Activated CD8-positive, alpha-beta memory T cell treated with anti-CD3 and anti-CD28 coated beads for 24 hours (primary cell): ENCODE data around the gene FHIT.
A peak's percentile ranks its signal among the peaks of the same experiment; 100 is the strongest.

ENCODE experiments used
- DNase-seq: peaks from one replicate; pipeline ENCODE4 v3.0.0-alpha.2; 2020

FHIT gene

DNA sequence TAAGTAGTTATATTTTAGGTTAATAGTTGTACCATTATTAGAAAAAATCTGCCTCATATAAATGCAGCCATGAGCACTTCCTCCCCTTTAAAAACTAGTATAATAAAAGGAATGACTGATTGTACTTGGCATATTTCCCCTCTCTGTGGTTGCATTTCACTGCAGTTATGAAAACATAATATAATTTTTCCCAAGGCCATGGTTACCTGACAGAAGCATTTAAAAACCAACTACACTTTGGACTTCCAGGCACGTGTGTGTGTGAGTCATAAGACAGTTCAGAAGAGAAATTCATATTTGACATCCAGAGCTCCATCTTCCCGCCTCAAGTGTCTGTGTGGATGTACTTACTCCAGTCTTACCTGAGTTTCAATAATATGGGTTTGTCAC lies 1373.2 kb downstream of the FHIT start:
- DNase-seq, result no peak

DNA sequence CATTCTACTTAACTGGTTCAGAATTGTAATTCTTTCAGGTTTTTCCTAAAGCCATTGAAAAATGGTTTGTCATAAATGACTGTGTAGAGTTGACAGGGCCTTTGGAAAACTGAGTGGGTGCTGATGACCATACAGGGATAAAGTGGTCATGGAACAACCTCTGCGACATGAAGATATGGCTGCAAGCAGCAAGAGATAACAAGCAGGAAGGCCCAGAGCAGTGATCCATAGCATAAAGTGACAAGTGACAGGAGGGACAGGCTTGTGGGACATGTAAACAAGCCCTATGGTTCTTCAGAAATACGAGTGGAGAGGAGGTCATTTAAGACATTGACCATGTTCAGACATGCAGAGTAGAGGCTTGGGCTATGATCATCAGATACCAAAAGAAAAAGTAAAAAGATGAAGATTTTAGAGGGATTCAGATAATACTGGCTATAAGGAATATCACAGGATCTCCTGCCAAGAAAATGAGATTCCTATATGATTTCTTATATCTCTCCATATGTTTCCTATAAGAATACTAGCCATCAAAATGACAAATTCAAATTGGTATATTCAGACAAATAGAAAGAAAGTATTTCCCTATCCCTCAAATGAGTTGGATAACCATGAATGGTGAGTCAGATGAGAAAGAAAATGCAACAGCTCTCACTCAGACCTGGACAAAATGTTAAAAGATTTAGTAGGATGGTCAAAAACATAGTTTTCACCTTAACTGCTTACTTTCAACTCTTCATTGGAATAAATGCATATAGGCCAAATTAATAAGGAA lies 1373.8 kb downstream of the FHIT start:
- no peak for DNase-seq

DNA sequence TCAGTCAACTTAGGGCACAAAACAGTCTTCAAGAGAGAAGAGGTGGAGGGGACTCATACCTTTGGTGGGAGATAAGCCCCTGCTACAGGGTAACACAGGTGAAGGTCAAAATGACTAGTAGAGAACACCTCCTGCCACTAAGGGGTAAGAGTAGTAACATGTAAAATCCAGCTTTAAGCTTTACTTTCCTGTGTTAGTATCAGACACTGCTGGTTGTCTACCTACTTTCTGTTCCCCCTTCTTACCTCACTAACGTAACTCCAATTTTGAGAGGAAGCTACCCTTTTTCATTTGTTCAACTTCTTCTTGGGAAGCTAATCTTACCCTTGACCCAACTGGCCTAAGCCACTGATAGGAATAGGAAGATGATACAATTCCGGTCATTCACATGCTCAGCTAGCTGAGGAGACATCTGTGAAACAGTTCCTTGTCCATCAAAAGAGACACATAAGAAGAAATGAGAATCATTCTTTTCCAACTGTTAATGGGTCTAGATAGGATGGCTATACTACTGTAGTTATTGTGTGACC lies 1374.7 kb downstream of the FHIT start:
- DNase-seq, result no peak

DNA sequence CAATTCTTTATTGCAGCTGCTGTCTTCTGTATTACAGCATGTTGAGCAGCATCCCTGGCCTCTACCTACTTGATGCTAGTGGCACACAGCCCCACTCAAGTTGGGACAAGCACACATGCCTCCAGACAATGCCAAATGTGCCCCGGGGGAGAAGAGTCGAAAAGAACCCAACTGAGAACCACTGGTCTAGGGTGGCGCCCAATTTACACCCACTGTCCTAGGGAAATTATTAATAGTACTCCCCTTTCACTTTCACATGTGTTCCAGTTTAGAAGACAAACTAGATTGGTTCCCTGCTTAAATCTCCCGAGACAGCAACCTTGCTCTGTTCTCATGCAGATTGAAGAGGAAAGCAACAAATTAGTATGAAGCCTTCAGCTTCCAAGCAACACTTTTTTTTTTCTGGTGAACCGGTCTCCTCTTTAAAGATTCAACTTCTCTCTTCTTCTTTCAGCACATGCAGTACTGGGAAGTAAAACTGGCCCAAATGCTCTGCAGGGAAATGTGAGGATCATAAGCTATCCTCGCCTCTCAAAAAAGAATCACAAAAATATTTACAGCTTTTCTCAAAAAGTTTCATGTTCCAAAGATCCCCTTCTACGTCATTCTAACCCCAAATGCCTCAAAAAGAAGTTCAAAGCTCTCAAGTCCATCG lies 1377.5 kb downstream of the FHIT start:
- no peak for DNase-seq

DNA sequence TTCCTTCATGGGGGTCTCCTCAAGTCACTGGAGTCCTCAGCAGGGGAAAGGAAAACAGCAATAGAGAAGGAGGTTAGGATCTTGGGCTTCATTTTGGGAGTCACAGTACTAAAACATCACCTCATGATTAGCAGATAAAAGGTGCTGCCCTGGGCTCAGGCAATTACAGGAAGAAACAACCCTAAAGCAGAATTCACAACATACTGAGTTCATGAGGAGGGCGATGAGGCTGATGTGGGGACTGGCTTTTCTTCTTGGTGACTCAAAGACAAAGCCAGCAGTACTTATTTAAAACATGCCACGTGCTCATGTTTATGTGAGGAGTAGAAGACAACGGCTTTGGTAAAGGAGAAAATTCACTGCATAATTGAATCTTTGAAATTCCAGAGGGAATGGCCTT lies 1379.1 kb downstream of the FHIT start:
- DNase-seq, result no peak

DNA sequence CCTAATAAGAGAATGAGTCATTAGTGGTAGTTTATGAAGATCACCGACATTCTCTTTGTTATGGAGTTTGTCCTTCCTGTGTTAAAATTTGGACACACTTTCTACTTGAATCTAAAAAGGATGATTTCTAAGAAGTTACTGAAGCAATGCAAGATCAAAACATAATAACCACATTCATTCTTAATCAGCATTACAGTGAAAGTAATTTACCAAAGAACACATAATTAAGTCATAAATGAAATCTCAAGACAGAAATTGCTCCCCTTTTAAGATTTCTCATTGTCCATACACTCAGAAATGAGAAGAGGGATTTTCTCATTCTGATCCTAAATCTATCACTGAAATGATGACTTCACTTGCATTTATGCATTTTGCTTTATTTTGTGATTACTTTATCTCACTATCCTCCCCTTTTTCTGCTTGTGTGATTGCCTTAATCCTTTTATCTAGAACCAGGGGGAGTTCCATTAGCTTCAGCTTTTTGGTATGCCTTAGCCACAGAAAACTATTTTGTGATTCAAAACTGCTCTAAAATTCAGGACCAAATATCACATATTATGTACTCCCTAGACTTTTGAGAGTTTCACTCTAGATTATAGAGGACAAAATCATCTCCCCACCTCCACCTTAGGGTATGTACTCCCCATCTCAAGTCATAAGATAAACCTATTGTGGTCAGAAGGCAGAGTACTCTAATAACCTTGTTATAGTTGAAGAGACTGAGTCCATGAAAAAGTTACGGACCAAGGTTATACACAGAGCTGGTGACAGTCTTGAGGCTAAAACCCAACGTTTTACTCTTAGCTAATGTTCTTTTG lies 1383.9 kb downstream of the FHIT start:
- DNase-seq, result no peak

DNA sequence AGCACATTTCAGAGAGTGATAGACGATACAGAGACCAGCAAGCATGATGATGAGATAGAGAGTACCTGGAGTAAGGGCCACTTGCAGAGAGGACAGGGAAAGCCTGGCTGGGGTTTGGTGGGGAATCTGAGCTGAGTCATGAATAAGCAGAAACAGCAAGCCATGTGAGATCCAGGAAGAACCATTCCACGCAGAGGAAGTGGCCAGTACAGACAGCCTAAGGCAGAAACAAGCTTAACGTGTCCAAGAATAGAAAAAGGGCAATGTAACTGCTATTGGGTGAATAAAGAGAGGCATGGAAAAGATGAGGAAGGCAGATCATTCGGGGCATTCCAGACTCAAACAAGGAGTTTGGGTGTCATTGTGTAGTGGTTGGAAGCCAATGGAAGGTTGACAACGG lies 1385.2 kb downstream of the FHIT start:
- DNase-seq, result no peak

DNA sequence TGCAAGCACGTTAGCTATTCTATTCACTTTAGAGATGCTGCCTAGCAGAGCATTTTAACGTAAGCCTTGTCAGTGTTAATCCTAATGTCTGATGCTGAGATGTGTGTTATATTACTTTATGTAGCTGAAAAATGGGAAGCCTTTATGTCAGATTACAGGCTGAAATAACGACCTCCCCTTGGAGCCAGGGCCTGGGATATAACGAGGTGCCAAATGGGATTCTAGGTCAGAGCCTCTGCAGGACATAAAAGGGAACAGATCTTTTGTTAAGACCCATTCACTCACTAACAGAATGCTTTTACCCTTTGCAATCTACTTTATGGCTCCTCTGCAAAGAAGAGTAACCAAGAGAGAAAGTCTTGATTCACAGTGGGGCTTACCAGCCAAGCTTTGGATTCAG lies 1385.9 kb downstream of the FHIT start:
- DNase-seq, result no peak

DNA sequence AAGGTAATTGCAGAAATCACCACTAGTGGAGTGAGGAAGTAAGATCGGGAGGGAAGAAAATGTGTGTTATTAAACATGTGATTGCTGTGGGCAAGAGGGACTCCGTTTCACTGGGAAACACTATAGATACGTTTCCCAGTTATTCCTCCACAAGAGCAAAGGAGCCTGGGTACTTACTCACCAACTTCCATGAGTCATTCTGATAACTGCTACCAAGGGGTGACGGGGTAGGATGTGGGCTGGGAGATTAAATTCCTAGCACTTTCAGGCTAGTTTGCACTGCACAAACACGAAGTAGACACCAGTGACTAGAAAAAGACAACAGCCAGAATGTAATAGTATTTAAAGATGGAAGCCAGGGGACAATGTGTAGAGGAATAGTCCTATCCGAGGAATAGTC lies 1388.6 kb downstream of the FHIT start:
- no peak for DNase-seq

DNA sequence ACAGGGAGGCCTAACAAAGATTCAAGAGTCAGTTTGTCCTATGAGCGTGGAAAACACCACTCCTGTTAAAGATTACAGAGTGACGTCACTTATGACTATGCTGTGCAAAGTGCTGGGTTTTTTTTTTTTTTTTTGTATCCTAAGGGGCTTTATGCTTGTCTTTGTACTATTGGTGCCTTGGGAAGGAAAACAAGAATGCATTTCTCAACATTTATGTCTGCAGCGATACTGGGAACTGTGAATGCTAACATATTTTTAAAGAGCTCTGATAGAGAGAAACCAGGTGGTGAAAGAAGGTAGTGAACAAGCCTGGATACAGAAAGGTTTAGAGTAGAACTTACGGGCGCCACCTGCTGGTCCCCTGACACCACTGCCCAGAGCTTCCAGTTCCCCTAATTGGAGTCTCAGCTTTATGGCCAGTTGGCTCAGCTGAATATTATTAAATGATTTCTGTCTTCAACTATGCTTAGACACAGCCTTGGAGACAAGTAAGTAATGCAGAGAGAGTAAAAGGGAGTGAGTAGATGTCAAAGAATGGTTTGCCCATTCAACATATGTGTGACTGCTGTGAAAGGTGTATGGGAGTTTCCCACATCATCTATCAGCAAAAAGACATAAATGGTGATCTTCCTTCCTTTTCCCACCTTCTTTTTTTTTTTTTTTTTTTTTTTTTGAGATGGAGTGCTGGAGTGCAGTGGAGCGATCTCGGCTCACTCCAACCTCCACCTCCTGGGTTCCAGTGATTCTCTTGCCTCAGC lies 1393.5 kb downstream of the FHIT start:
- peak; percentile 88 for DNase-seq

DNA sequence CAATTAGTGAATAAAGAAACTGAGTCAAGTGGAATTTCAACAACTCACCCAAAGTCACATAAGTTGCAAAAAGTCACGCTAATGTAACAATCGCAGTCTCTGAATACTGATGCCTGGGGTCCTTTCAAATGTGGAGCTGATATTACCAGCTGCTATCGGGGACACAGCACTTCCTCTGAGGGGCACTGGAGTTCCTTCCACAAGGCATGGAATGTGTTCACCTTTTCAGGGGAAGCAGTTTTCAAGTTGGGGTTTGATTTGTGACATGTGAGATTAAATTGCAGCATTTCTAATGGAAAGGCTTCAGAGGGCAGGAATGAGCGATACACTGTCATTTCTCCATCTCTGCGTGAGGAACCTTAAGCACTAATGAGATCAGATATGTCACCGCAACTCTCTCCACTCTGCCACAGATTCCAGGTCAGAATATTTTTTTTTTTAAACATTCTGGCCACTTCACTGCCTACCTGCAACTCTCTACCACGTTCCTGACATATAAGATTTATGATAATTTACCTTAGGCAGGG lies 1394.3 kb downstream of the FHIT start:
- no peak for DNase-seq

DNA sequence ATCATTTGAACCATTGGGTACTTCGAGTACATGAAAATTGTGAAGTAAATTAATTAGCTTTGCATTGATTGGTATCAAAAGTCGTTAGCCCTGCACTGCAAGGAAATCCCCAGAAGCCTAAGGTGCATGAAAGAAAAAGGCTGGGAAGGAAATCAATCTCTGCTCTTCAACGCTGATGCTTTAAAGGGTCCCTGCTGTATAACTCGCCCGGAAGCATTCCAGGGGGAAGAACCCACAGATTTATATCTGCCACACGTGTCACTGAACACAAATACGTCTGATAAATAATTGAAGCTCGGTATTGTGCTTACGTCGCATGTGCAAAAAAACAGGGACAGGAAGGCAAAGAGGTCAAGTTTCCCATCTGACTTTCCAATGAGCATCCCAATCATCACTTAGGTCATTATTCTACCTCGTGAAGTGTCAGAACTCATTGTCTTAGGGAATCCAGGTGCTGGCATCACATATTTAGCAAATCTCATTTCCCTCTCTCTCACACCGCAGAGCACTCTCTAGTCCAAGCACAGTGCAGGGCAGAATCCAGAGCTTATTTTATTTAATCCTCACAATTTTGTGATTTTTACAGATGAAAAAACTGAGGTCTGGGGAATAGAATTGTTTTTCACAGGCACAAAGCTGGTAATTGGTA lies 1397.1 kb downstream of the FHIT start:
- no peak for DNase-seq

DNA sequence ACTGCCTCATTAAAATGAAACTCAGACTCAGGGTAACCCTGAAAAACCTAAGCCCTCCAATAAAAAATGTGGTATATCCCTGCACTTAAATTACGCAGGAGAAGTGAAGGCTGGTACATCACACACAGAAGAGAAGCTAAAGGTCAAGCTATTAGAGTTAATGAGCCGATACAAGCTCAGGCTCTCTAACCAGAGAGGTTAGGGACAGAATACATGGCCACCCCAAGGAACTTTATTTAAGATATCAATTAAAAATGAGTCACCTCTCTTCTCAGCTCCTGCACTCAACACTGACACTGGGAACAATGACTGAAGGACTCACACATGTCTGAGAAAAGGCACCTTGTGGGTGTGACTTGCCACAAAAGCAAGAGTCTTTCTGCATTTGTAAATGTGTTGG lies 1400.8 kb downstream of the FHIT start:
- DNase-seq, result no peak

DNA sequence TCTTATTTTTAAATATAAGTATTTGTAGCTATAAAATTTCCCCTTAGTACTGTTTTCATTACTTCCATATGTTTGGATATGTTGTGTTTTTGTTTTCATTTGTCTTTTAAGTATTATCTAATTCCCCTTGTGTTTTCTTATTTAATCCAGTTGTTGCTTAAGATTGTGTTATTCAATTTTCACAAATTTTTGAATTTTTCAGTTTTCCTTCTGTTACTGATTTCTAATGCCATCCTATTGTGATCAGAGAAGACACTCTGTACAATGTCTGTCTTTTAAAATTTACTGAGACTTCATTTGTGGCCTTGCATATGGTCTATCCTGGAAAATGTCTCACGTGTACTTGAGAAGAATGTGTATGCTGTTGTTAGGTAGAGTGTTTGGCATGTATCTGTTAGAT lies 1405.9 kb downstream of the FHIT start:
- DNase-seq, result no peak

DNA sequence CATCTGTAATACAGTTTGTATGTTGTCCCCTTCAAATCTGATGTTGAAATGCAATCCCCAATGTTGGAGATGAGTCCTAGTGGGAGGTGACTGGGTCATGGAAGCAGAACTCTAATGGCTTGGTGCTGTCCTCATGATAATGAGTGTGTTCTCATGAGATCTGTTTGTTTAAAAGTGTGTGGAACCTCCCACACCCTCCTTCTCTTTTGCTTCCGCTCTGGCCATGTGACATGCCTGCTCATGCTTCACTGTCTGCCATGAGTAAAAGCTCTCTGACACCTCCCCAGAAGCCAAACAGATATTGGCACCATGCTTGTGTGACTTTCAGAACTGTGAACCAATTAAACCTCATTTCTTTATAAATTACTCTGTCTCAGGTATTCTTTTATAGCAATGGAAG lies 1407.4 kb downstream of the FHIT start:
- no peak for DNase-seq

DNA sequence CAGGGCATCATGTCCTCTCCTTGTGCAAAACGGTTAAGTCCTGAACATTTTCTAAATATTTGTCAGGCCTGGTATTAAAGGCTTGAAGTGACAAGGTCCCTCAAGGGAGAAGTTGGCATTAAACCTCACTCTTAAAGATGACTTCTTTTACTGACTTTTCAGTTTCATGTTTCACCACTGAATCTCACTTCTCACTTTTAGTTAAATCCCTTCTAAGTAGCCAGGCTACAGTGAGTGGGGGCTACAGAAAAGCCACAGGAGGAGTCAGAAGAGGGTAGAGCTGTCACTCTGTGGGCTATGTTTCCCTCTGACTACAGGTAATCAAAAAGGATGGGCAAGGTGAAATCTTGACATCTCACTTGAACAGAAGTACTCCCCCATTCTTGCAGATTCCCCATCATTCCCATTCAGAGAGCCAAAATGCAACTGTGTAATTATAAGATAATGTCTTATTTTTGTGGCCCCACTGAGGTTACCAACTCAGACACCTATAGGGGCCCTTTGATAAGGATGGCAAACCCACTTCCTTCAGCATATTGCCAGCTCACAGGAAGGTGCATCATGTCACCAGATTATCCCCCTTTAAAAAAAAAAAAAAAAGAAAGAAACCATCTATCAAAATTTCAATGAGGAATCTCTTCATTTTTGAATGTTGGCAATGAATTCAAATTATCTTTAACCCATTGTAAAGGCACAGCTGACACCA lies 1411.3 kb downstream of the FHIT start:
- no peak for DNase-seq

DNA sequence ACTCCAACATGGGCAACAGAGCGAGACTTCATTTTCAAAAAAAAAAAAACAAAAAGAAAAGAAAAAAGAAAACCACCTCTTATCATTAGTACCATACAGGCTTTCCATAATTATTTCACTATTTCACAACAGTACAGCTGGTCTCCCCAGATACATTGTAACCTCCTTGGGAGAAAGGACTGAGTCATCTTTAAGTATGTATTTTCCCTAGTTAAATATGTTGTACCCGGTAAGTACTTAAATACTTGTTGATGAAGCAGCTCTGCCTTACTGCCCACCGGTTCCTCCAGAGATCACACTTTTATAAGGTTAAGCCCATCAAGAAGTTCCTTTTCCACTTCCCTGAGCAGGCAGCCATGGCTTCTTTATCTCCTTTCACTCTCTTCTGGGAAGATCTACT lies 1412.0 kb downstream of the FHIT start:
- DNase-seq, result no peak

DNA sequence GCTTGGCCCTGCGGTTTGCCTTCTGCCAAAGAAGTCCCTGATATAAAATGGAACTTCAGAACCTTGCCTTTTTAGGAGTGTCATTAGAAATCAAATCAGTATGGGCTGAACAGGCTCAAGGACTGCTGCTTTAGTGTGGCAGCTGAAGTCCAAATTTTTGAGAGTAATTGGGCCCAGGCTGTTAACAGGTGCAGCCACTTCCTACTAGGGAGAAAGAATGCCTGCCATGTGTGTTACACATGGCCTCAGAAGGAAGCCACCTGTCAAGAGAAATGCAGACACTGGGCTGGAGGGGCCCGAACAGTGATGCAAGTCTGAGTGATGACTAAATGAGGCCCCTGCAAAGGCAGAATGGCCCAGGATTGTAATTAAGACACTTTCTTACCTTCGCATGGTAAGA lies 1414.7 kb downstream of the FHIT start:
- DNase-seq, result no peak

DNA sequence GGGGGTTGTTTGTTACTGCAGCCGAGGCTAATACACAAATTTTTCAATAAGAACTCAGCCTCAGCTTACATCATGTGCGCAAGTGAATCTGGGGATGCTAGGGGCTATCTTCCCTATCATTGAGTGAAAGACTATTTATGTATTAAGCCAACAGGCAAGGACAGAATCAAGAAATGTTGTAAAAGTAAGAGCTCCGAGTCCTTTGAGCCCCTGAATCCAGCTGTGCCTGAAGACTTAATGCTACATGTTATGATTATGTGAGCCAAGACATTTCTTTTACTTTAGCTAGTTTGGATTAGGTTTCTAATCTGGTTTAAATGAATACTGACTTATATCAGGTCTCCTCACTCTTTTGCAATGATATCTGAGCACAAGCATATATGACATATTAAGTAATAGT lies 1418.5 kb downstream of the FHIT start:
- DNase-seq, result no peak

DNA sequence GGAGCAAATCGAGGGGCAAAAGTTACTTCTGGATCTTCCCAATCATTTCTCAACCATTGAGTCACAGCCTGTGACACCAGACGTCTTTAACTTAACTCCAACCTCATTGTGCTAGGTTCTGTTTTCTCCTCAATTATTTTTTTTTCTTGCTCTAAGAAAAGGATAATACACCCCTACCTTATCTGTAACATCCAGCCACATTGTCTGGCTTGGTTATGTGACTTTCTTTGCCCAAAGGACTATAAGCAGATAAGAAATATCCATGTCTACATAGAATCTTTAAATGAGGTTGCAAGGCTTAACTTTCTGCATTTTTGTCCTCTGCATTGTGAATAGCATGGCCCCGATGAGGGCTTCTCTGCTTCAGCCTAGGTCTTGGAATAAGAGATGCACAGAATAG lies 1419.0 kb downstream of the FHIT start:
- DNase-seq, result no peak

DNA sequence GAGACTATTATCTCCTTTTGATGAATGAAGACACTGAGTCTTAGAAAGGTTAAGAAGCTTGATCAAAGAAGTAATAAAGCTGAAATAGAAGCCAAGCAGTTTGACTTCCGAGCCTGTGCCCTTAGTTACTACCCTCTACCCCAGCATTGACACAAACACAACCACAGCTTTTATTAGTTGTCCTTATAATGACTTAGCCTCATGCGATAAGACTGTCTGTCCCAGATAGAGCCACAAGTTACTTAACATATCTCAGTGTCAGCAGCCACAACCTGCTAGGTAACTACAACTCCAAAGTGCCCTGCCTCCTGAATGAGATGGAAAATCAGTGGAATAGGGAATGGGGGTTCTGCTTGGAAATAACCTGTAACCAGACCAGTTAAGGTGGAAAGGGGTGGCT lies 1419.9 kb downstream of the FHIT start:
- DNase-seq, result no peak

DNA sequence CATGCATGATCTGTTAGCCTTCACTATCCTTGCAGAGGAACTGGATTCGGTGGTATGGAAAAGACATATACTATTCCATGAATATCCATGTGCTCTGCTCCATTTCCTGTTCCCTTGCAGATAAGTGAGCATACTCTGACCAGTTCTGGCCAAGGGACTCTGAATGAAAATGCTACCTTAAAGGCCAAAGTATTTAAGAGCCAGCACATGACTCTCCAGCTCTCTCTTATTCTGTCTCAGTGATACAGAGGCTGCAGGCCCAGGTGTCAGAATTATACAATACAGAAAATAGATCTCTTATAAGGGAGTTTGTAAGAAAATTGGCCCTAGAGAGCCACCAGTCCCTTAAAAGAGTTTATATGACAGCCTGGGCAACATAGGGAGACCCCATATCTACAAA lies 1421.7 kb downstream of the FHIT start:
- DNase-seq, result no peak
